ENCODE measurements around the gene ICA1L.
A peak's percentile ranks its signal among the peaks of the same experiment; 100 is the strongest.
"Not testable (repeated sequence)": the region's sequence is repeated elsewhere in the genome, so short reads cannot be mapped to it uniquely, and the experiment has no call there.

The ICA1L gene

DNA sequence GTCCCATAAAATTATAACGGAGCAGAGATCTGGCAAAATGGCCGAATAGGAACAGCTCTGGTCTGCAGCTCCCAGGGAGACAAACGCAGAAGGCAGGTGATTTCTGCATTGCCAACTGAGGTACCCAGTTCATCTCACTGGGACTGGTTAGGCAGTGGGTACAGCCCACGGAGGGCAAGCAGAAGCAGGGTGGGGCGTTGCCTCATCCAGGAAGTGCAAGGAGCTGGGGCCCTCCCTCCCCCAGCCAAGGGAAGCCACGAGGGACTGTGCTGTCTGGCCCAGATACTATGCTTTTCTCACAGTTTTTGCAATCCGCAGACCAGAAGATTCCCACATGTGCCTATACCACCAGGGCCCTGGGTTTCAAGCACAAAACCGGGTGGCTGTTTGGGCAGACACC lies 22.8 kb downstream of the ICA1L start:
- no peak for DNase-seq (ENCODE audit: insufficient read length, low spot score)

DNA sequence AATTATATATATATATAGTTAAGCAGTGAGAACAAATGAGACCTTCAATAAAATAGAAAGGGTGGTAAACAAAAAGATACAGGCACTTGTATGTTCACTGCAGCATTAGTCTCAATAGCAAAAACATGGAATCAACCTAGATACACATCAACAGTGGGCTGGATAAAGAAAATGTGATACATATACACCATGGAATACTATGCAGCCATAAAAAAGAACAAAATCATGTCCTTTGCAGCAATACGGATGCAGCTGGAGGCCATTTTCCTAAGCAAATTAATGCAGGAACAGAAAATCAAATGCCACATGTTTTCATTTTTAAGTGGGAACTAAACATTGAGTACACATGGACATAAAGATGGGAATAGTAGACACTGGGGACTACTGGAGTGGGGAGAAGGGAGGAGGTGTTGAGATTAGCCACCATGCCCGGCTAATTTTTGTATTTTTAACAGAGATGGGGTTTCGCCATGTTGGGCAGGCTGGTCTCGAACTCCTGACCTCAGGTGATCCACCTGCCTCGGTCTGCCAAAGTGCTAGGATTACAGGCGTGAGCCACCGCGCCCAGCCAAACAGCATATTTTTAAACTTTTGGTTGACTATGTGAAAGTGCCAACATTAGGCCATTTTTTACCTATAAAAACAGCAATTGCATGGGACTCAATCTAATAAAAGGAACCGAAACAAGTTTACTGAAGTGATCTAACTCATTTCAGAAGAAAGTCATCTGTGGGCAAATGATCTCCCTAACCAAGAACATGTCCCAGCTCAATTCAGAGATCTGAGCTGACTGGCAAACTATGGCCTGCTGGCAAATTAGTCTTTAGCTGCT lies 23.7 kb downstream of the ICA1L start:
- FAIRE-seq (peak; percentile 47), DNase-seq (ENCODE audit: insufficient read length, low spot score) (peak; percentile 12)

More for the DNA sequence above, 22.8 kb downstream of the ICA1L start:
- FAIRE-seq = no peak

DNA sequence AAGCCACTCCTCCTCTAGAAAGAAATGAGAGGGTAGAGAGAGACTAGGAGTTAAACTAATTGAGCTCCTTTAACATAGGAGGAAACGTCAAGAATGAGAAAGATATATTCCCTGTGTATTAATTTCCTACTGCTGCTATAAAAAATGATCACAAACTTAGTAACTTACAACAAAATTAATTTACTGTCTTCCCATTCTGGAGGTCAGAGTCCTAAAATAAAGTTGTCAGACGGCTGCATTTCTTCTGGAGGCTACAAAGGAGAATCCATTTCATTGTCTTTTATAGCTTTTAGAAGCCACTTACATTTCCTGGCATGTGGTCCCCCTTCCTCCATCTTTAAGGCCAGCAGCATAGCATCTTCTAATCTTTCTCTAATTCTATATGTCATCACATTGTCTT lies 26.9 kb downstream of the ICA1L start:
- no peak for FAIRE-seq
- DNase-seq (ENCODE audit: insufficient read length, low spot score) = no peak

DNA sequence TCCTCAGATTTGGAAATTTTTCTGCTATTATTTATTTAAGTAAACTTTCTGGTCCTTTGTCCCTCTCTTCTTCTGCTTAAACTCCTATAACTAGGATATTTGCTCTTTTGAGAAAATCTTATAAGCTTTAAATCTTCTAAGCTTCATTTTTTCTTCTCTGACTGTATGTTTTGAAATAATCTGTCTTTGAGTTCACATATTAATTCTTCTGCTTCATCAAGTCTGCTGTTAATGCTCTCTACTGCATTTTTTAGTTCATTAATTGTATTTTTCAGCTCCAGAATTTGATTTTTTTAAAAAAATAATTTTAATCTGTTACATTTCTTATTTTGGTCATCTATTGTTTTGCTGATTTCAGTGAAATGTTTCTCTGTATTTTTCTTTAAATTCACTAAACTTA lies 28.9 kb downstream of the ICA1L start:
- no peak for DNase-seq (ENCODE audit: insufficient read length, low spot score)
- peak; percentile 8 for FAIRE-seq

DNA sequence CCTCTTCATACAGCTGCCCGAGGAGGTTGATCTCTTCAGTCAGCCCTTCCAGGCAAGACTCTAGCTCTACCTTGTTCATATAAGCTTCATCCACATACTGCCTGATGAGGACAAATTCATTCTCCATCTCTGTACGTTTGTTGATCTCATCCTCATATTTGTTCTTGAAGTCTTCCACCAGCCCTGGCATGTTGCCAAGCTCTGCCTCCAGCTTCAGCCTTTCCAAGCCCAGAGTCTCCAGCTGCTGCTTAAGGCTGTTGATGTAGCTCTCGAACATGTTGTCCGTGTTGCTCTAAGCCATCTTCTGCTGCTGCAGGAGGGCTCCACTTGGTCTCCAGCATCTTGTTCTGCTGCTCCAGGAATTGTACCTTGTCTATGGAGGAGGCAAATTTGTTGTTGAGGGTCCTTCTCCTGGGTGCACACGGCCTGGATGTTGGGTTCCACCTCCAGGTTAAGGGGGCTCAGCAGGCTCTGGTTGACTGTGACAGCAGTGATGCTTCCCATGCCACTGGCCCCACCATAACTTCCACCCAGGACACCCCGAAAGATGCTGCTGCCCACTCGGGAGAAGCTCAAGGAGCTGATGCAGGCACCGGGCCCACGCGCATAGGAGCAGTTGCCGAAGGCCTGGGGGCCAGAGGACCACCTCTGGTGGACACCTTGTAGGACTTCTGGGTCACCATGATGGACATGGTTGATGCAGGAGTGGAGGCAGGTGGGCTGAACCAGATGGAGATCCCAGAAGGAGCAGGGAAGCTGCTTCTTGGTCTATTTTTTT lies 30.3 kb downstream of the ICA1L start:
- DNase-seq (ENCODE audit: insufficient read length, low spot score) = no peak
- FAIRE-seq = no peak

DNA sequence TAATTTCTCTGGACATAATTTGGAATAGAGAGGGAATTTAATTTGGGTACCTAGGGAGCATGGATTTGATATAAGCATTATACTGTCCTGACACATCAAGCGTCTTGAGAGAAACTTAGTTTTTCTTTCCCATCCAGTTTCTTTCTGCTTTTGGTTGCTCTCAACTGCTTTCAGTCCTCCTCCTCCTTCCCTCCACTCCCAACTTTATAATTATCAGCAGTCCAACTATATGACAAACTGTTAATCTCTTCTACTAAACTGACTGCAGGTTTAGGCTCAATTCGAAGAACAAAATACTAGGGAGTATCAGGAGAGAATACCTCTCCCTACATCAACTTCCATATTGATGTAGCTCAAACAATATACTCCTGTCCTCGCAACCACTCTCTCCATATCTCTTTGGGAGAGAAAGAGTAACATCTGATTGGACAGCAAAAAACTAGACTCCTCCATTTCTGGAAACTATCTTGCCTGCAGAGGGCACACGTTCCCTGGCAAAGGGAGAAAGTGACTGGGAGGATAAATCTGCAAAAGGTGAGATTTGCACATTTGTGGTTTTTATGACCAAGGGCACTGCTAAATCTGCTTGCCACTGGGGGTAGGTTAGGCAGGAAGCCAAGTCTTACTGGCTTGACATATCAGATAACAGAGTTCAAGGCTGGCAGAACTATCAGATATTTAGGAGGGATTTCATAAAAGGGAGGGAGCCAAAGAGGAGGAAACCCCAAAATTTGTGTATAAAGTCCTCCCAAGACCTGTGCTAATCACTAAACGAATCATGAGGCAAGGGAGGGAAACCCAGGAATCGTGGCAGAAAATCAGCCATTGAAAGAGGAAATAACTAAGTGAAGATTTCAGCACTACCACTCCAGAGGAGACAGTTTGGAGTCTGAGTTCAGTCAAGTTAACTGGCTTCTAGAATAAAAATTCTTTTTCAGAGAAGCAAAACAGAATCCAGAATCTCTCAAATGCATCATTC lies 40.0 kb downstream of the ICA1L start:
- DNase-seq (ENCODE audit: insufficient read length, low spot score) = peak; percentile 28
- peak; percentile 70 for FAIRE-seq

DNA sequence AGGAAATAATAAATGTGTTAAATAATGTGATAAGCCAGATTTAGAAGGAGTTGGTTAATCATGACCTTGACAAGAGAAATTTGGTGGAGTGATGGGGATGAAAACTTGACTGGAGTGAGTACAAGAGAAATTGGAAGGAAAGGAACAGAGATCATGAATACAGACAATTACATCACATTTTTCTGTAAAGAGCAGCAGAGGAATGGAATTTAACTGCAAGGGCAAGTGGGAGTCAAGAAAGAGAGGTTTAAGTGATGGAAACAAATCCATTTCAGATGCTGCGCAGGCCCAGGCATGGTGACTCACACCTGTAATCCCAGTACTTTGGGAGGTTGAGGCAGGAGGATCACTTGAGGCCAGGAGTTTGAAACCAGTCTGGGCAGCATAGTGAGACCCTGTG lies 46.7 kb downstream of the ICA1L start:
- DNase-seq (ENCODE audit: insufficient read length, low spot score) = no peak
- FAIRE-seq = no peak

DNA sequence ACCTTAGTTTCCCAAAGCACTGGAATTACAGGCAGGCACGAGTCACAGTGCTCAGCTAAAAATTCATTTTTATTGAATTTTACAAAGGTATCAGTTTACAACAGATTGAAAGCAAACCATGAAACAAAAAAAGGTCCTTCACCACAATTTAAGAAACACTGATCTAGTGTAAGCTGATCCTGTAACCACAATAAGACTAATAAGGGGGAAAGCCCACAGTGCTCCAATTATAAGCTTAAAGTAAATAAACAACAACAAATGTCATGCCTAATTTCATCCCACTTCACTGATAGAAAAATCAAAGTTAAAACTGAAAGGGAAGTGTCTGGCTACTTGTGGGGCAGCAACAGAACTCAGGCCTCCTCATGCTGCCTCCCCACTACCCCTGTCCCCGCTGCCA lies 49.2 kb downstream of the ICA1L start:
- FAIRE-seq (no peak), DNase-seq (ENCODE audit: insufficient read length, low spot score) (no peak)

DNA sequence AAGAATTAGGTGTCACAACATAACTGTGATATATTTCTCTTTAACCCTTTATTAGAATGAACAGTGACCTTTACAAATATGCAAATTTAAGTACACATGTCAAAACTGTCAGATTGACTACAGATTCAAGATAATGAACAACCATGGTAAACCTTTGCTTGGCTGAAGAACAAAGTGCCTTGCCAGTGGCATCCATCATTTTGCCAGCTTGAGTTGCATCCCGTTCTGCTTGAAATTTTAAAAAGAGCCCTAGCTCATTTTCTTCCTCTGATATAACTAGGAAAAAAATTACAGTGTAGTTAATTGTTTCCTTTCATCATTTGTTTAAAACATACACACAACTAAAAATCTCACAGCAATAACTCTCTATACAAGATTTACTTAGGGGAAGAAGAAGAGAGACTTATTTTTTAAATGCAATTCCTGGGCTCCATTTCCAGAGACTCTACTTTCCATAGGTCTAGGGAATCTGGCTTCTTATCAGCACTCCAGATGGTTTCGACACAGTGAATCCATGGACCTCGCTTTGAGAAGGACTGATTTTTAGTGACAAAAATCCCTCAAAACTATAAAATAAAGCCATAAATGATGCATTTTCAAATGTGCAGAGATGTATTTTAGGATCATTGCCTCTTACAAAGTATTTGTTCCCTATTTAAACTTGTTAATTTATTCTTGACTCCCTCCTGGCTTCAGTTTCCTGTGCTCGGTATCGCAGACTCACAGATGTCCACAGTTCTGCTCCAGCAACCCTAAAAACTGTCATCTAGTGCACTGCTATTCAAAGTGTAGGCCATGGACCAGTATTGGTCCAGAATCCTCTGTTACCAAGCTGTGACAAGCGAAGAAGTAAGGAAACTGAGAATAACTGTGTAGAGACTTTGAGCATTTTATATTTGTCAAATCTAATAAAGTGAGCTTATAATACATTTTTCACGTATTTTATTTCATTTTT lies 50.1 kb downstream of the ICA1L start:
- FAIRE-seq (peak; percentile 70), DNase-seq (ENCODE audit: insufficient read length, low spot score) (no peak)

DNA sequence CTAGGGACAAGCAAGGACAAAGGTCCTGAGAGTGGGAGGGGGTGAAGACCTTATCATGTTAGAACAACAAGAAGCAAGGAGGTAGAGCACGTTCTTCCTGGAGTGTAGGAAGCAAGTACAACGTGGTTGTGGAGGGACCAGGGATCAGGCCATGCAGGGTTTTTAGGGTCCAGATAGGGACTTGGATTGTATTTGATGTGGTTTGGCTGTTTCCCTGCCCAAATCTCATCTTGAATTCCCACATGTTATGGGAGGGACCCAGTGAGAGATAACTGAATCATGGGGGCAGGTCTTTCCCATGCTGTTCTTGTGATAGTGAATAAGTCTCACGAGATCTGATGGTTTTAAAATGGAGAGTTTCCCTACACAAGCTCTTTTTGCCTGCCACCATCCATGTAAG lies 53.2 kb downstream of the ICA1L start:
- DNase-seq (ENCODE audit: insufficient read length, low spot score) = no peak
- no peak for FAIRE-seq

DNA sequence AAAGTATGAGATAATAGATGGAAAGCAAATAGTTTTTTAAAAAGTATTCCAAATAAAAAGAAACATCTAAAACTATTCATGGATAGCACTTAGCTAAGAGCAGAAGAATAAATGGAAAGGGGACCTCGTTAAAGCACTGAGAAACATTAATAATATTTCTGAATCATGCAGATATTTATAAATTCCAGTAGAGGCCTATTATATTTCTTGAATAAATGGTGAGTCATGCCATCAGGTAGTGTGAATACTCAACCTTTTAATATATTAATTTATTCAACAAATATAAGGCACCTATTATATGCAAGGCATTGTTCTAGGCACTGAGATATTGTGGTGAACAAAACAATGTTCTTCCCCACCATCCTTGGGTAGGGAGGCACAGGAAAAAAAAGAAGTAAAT lies 53.8 kb downstream of the ICA1L start:
- DNase-seq (ENCODE audit: insufficient read length, low spot score) (no peak), FAIRE-seq (no peak)

DNA sequence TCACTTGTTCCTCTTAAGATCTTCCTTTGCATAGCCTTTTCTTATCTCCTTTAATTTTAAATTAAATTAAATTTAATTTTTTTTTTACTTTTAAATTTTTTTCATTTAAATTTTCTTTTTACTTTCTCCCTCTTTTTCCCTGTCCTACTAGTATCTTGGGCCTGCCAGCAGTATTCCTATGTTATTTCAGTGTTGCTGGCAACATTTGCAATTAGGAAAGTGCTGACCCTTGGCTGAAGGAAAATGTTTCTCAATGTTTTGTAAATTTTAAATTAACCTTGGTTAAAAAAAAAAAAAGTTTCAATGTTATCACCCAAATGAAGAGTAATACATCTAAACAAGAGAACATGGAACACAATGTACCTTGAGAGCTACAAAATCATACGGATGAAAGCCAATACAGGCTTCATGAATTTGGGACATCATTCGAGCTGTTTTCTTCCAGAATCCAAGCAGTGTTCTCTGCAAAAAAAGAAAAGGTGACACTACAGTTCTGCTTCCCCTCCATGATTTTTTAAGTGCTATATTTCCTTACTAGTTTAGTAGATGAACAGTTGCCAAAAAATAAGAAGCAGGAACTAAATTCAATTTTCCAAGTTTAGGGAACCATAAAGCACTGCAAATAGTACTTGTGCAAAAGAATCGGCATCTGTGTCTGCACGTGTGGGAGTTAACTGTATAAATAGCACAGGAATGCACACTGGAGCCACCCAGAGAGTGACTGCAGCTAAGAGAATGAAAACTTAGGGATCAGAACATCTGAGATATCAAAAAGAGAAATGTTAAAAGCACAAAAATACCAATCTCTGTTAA lies 55.8 kb downstream of the ICA1L start:
- FAIRE-seq = no peak
- no peak for DNase-seq (ENCODE audit: insufficient read length, low spot score)

DNA sequence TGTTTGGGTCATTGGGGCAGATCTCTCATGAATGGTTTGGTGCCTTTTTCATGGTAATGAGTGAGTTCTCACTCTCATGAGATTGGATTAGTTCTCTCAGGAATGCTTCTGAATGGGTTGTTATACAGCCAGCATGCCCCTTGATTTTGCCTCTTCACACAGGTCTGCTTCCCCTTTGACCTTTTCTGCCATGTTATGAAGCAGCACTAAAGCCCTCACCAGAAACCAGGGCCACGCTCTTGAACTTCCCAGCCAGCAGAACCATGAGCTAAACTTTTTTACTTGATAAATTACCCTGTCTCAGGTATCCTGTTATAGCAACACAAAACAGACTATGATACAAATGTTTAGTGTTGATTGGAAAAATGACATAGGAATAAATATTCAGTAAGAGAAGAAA lies 57.3 kb downstream of the ICA1L start:
- DNase-seq (ENCODE audit: insufficient read length, low spot score) (no peak), FAIRE-seq (no peak)

DNA sequence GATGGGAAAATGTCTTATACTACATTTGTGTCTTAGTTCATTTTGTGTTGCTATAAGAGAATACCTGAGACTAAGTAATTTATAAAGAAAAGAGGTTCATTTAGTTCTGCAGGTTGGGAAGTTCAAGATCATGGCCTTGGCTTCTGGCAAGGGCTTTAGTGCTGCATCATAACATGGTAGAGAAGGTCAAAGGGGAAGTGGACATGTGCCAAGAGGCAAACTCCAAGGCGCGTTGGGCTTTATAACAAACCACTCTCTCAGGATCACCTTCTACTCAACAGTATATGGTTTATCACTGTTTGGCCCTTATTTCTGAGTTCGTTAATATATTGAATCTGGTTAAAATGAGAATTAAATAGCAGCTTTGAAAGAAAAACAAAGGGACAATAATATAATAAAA lies 58.2 kb downstream of the ICA1L start:
- DNase-seq (ENCODE audit: insufficient read length, low spot score) (no peak), FAIRE-seq (no peak)

DNA sequence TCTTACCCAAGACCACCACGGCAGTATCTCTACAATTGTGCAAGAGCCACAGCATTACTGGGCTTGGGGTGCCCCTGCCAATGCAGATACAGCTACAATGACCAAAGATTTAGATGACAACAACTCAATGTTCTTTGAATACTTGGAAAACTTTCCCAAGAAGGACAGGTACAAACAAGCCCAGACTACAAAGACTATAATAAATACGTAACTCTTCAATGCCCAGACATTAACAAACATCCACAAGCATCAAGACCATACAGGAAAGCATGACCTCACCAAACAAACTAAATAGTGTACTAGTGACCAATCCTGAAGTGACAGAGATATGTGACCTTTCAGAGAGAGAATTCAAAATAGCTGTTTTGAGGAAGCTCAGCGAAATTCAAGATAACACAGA lies 62.8 kb downstream of the ICA1L start:
- DNase-seq (ENCODE audit: insufficient read length, low spot score) (no peak), FAIRE-seq (no peak)

DNA sequence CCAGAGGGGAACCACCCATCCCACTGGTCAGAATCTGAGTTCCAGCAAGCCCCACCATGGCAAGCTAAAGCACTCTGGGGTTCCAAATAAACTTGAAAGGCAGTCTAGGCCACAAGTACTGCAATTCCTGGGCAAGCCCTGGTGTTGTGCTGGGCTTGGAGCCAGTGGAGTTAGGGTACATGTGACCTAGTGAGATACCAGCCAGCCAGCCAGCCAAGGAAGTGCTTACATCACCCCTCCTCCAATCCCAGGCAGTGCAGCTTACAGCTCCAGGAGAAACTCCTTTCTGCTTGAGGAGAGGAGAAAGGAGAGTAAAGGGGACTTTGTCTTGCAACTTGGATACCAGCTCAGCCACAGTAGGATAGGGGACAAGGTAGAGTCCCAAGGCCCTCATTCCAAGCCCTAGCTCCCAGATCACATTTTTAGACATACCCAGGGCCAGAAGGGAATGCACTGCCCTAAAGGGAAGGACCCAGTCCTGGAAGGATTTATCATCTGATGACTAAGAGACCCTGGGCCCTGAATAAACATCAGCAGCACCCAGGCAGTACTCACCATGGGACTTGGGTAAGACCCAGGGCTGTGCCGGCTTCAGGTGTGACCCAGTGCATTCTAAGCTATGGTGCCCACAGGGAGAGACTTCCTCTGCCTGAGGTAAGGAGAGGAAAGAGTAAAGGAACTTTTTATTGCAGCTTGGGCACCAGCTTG lies 64.0 kb downstream of the ICA1L start:
- DNase-seq (ENCODE audit: insufficient read length, low spot score); FAIRE-seq: not testable (repeated sequence)

DNA sequence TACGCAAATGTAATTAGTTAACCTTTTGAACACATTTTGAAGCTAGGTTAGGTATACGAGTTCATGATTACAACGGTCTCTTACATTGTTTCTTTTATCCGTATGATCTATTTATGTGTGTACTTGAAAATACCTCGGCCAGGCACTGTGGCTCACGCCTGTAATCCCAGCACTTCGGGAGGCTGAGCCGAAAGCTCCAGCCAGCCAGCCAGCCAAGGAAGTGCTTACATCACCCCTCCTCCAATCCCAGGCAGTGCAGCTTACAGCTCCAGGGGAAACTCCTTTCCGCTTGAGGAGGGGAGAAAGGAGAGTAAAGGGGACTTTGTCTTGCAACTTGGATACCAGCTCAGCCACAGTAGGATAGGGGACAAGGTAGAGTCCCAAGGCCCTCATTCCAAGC lies 65.7 kb downstream of the ICA1L start:
- FAIRE-seq; DNase-seq (ENCODE audit: insufficient read length, low spot score): not testable (repeated sequence)

DNA sequence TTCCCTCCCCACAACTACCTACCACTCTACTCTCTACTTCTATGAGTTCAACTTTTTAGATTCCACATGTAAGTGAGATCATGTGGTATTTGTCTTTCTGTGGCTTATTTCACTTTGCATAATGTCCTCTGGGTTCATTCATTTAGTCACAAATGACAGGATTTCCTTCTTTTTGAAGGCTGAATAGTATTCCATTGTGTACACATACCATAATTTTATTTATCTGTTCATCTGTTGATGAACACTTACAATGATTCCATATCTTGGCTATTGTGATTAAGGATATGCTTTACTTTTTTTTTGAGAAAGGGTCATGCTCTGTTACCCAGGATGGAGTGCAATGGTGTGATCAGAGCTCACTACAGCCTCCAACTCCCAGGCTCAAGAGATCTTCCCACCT lies 73.6 kb downstream of the ICA1L start:
- DNase-seq (ENCODE audit: insufficient read length, low spot score) (no peak), FAIRE-seq (no peak)
